ENCODE data around the gene PIPOX.

DNA sequence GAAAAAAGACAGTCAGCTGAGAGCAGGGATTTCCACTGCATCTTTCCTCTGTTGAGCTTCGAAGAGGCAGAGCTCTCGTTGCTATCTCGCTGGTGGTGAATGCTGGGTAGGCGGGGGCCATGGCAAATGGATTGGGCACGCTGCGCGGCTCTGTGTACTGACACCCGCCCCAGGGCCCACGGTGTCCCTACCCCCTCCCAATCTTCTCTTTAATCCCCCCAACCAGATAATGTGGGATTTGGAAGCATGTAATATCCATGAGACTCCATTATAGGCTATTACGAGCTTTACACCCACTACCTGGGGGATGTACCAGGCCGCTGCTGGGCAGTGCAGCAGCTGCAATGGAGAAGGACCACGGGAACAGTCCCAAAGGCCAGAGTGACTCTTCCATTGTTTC is 8.3 kb downstream of the PIPOX start:
- TF ChIP-seq, protein P1, sequence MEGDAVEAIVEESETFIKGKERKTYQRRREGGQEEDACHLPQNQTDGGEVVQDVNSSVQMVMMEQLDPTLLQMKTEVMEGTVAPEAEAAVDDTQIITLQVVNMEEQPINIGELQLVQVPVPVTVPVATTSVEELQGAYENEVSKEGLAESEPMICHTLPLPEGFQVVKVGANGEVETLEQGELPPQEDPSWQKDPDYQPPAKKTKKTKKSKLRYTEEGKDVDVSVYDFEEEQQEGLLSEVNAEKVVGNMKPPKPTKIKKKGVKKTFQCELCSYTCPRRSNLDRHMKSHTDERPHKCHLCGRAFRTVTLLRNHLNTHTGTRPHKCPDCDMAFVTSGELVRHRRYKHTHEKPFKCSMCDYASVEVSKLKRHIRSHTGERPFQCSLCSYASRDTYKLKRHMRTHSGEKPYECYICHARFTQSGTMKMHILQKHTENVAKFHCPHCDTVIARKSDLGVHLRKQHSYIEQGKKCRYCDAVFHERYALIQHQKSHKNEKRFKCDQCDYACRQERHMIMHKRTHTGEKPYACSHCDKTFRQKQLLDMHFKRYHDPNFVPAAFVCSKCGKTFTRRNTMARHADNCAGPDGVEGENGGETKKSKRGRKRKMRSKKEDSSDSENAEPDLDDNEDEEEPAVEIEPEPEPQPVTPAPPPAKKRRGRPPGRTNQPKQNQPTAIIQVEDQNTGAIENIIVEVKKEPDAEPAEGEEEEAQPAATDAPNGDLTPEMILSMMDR (IDR thresholded peaks at IDR 0.05), result no peak
- no peak for TF ChIP-seq POLR2A (IDR thresholded peaks at IDR 0.05)
